Retinal pigment epithelial cell (primary cell): ENCODE measurements around the gene SBSN.

Experiments
- DNase-seq: peaks from one replicate; pipeline ENCODE4 v3.0.0-alpha.2; 2010; ENCODE audit warnings: low read depth
- H3K4me3 ChIP-seq: 2 replicates; pipeline ENCODE4 v1.5.1; 2011; ENCODE audit warnings: mild to moderate bottlenecking, low read length, control low read depth, moderate library complexity
- CTCF ChIP-seq: conservative IDR thresholded peaks from 2 replicates; pipeline ENCODE4 v1.5.1; 2011; ENCODE audit warnings: low read depth, low read length, control low read depth, inconsistent platforms

Gene SBSN

GRCh38 chr19:35518313-35518712, 9.8 kb downstream of the SBSN start:
- no peak overlapping the region for H3K4me3 ChIP-seq
- peak; percentile 96 for DNase-seq

GRCh38 chr19:35517342-35517741, 10.8 kb downstream of the SBSN start:
- no peak for DNase-seq
- no peak overlapping the region for H3K4me3 ChIP-seq
- TF ChIP-seq CTCF: no peak

More at GRCh38 chr19:35518313-35518712, 9.8 kb downstream of the SBSN start:
- TF ChIP-seq CTCF: no peak

GRCh38 chr19:35516310-35516709, 11.8 kb downstream of the SBSN start:
- DNase-seq: no peak
- no peak overlapping the region for H3K4me3 ChIP-seq
- TF ChIP-seq CTCF: no peak

- no peak overlapping the region for H3K4me3 ChIP-seq
- TF ChIP-seq CTCF: no peak
- no peak for DNase-seq
Measured at GRCh38 chr19:35514282-35514809, 13.8 kb downstream of the SBSN start.

DNA sequence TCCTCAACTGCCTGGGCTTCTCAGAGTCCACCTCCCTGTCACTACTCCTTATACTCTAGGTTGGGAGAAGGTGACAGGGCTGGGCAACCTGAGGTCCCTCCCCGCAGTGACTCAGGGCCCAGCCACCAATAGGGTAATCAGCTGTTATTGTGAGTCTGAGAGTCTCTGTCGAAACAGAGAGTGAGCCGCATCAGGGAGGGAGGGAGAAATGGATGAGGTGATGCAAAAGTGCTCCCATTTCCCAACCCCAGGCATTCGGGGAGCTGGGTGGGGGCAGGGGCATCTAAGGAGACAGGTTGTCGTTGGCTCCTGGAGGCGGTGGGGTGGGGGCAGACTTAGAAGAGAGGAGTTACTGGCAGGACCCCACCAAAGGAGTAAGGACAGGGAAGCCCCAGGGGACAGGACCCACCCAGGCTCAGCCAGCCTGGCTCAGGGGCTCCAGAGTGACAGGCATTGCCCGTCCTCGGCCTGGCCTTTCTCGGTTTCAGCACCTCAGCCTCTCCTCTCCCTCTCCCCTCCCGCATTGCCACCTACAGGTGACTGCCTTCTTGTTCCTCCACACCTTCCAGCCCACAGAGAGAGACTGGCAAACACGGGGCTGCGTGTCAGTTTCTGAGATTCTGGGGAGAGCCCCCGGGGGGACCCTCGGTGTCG, 14.4 kb downstream of the SBSN start, which contains the start of gene DMKN:
DMKN (minus strand) TSS at position 22 of the 654 bp plus-strand sequence. CDS start 174 bp downstream, outside the sequence.
- H3K4me3 ChIP-seq: no peak within 1 kb of the TSS
- TF ChIP-seq CTCF: peak; percentile 37
- no peak for DNase-seq

DNA sequence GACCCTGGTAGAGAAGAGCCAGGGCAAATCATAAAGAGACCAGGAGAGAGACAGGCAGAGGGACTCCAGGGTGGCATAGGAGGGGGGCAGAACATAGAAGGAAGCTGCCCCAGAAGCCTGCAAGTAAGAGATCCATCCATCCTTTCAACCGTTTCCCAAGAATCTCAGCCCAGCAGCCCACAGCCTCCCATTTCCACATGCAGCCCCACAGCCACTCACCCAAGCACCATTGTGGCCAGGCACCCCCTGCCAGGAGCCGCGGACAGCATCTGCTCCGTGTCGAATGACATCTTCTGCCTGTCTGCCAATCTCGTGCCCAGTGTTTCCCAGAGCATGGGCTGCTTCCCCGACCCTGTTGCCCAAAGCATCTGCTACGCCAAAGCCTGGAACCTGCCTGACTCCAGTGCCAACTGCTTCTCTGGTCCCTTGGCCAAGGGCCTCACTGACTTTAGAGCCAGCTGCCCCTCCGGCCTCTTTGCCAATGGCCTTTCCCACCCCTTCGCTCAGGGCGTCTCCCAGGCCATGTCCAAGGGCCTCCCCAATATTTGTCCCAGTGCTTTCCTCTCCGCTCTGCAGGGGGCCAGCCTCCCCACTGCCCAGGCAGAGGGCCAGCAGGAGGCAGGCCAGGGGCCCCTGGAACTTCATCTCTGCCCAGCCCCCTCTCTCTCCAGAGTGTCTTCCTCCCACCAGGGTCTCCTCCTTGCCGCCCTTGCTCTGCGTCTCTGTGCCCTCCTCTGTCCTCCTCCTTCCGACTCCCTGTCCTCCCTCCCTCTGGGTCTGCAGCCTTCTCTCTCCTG, 15.1 kb downstream of the SBSN start:
- TF ChIP-seq CTCF: no peak
- no peak for DNase-seq
- H3K4me3 ChIP-seq: no peak overlapping the region
